H9 (cell line): ENCODE measurements around the gene HSPG2. TPM values are rescaled to one million over a fixed set of nuclear protein-coding genes. Genes with fewer than 3 reads are reported as not detected.
A peak's percentile ranks its signal among the peaks of the same experiment; 100 is the strongest.

Source experiments
- DNase-seq: peaks from one replicate; pipeline ENCODE4 v3.0.0-alpha.2; 2017
- H2AFZ ChIP-seq: one replicate; pipeline ENCODE4 v1.6.1; 2013; ENCODE audit warnings: mild to moderate bottlenecking, low read length, control low read depth, moderate library complexity
- H2AK5ac ChIP-seq: 2 replicates; pipeline ENCODE4 v1.6.1; 2013; ENCODE audit warnings: low read length, control low read depth, mixed read lengths; ENCODE audit not compliant: insufficient read length
- H2BK120ac ChIP-seq: one replicate; pipeline ENCODE4 v1.6.1; 2013; ENCODE audit warnings: low read depth, mild to moderate bottlenecking, low read length, control low read depth, inconsistent platforms; ENCODE audit not compliant: poor library complexity, severe bottlenecking
- H2BK12ac ChIP-seq: 2 replicates; pipeline ENCODE4 v1.6.1; 2013; ENCODE audit warnings: low read length, control low read depth, mixed read lengths, low read depth; ENCODE audit not compliant: insufficient read length
- H2BK15ac ChIP-seq: 2 replicates; pipeline ENCODE4 v1.6.1; 2013; ENCODE audit warnings: low read depth, low read length, control low read depth
- H2BK20ac ChIP-seq: one replicate; pipeline ENCODE4 v1.6.1; 2013; ENCODE audit warnings: low read depth, mild to moderate bottlenecking, low read length, control low read depth, inconsistent platforms; ENCODE audit not compliant: poor library complexity, severe bottlenecking
- H2BK5ac ChIP-seq: 2 replicates; pipeline ENCODE4 v1.6.1; 2013; ENCODE audit warnings: low read length, control low read depth, mixed read lengths; ENCODE audit not compliant: insufficient read length
- H3K14ac ChIP-seq: 2 replicates; pipeline ENCODE4 v1.6.1; 2013; ENCODE audit warnings: low read length, control low read depth; ENCODE audit not compliant: insufficient read depth
- H3K18ac ChIP-seq: 2 replicates; pipeline ENCODE4 v1.6.1; 2013; ENCODE audit warnings: low read depth, mild to moderate bottlenecking, mixed read lengths, low read length, control low read depth; ENCODE audit not compliant: insufficient read length
- H3K23ac ChIP-seq: 2 replicates; pipeline ENCODE4 v1.6.1; 2013; ENCODE audit warnings: low read length, control low read depth, mixed read lengths, low read depth; ENCODE audit not compliant: insufficient read length
- H3K23me2 ChIP-seq: 2 replicates; pipeline ENCODE4 v1.6.1; 2013; ENCODE audit warnings: low read depth, mild to moderate bottlenecking, mixed read lengths, low read length, control low read depth; ENCODE audit not compliant: insufficient read length, poor library complexity, severe bottlenecking
- H3K27ac ChIP-seq: 2 replicates; pipeline ENCODE4 v1.5.1; 2013; ENCODE audit warnings: low read length, control low read depth, mixed read lengths, low read depth; ENCODE audit not compliant: insufficient read length
- H3K27me3 ChIP-seq: 2 replicates; pipeline ENCODE4 v1.6.1; 2013; ENCODE audit warnings: low read length, control low read depth, inconsistent platforms; ENCODE audit not compliant: insufficient read depth
- H3K4ac ChIP-seq: 2 replicates; pipeline ENCODE4 v1.6.1; 2013; ENCODE audit warnings: low read depth, mild to moderate bottlenecking, control low read depth, inconsistent platforms, low read length, moderate library complexity
- H3K4me1 ChIP-seq: 2 replicates; pipeline ENCODE4 v1.6.1; 2013; ENCODE audit warnings: low read length, control low read depth, inconsistent platforms; ENCODE audit not compliant: insufficient read depth
- H3K4me2 ChIP-seq: 2 replicates; pipeline ENCODE4 v1.6.1; 2013; ENCODE audit warnings: low read length, control low read depth, mixed read lengths; ENCODE audit not compliant: insufficient read length, insufficient read depth
- H3K56ac ChIP-seq: 2 replicates; pipeline ENCODE4 v1.6.1; 2013; ENCODE audit warnings: low read depth, mild to moderate bottlenecking, mixed read lengths, low read length, control low read depth; ENCODE audit not compliant: insufficient read length
- H3K79me1 ChIP-seq: 2 replicates; pipeline ENCODE4 v1.6.1; 2013; ENCODE audit warnings: low read depth, mild to moderate bottlenecking, moderate library complexity, low read length, control low read depth, inconsistent platforms; ENCODE audit not compliant: insufficient read depth, poor library complexity, severe bottlenecking
- H3K79me2 ChIP-seq: 2 replicates; pipeline ENCODE4 v1.6.1; 2013; ENCODE audit warnings: low read length, control low read depth, inconsistent platforms; ENCODE audit not compliant: insufficient read depth
- H3K9ac ChIP-seq: 2 replicates; pipeline ENCODE4 v1.6.1; 2013; ENCODE audit warnings: low read length, control low read depth, mixed read lengths; ENCODE audit not compliant: insufficient read length; ENCODE audit errors: extremely low read depth
- H3K9me3 ChIP-seq: one replicate; pipeline ENCODE4 v1.6.1; 2013; ENCODE audit warnings: low read depth, low read length, inconsistent platforms; ENCODE audit not compliant: control insufficient read depth
- H3T11ph ChIP-seq: one replicate; pipeline ENCODE4 v1.6.1; 2013; ENCODE audit warnings: mild to moderate bottlenecking, low read length, control low read depth, inconsistent platforms
- H4K20me1 ChIP-seq: one replicate; pipeline ENCODE4 v1.6.1; 2013; ENCODE audit not compliant: control insufficient read depth, insufficient read length, insufficient read depth
- H4K5ac ChIP-seq: 2 replicates; pipeline ENCODE4 v1.6.1; 2013; ENCODE audit warnings: low read depth, mild to moderate bottlenecking, mixed read lengths, low read length, control low read depth; ENCODE audit not compliant: insufficient read length
- H4K8ac ChIP-seq: replicated peaks from 2 replicates; pipeline ENCODE4 v1.6.1; 2013; ENCODE audit warnings: low read length, control low read depth, mixed read lengths, low read depth; ENCODE audit not compliant: insufficient read length
- H4K91ac ChIP-seq: 2 replicates; pipeline ENCODE4 v1.6.1; 2013; ENCODE audit warnings: low read depth, mild to moderate bottlenecking, moderate library complexity, mixed read lengths, low read length, control low read depth; ENCODE audit not compliant: insufficient read length
- H3K27ac Mint-ChIP-seq, 3 experiments: 2 replicates in 2 of 3; 3 replicates in 1 of 3; pipeline ENCODE4 v1.8.0; 2020 to 2021; ENCODE audit warnings: mixed read lengths in 3 of 3, mild to moderate bottlenecking in 1 of 3, moderate library complexity in 1 of 3
- H3K27me3 Mint-ChIP-seq: 2 replicates; pipeline ENCODE4 v1.8.0; 2021; ENCODE audit warnings: low read depth, mild to moderate bottlenecking, moderate library complexity, mixed read lengths
- H3K36me3 Mint-ChIP-seq, 3 experiments: 2 replicates in 2 of 3; 3 replicates in 1 of 3; pipeline ENCODE4 v1.8.0; 2020 to 2021; ENCODE audit warnings: low read depth in 3 of 3, mixed read lengths in 3 of 3; ENCODE audit not compliant: insufficient read depth in 1 of 3
- H3K4me1 Mint-ChIP-seq, 2 experiments: 2 replicates each; pipeline ENCODE4 v1.8.0; 2020; ENCODE audit warnings: mixed read lengths in 2 of 2
- H3K4me3 Mint-ChIP-seq, 2 experiments: 2 replicates in 1 of 2; 3 replicates in 1 of 2; pipeline ENCODE4 v1.8.0; 2020 to 2021; ENCODE audit warnings: mild to moderate bottlenecking in 2 of 2, mixed read lengths in 2 of 2, moderate library complexity in 1 of 2
- H3K9me3 Mint-ChIP-seq, 2 experiments: 2 replicates in 1 of 2; 3 replicates in 1 of 2; pipeline ENCODE4 v1.8.0; 2020; ENCODE audit warnings: mild to moderate bottlenecking in 2 of 2, mixed read lengths in 2 of 2, moderate library complexity in 1 of 2
- CTCF ChIP-seq: fragments of 200-600 bp; sonication (generic); conservative IDR thresholded peaks from 3 replicates; pipeline ENCODE4 v1.8.0; 2021; ENCODE audit warnings: antibody characterized with exemption, mild to moderate bottlenecking
- WGBS: extraction: QIAGEN DNeasy Blood & Tissue Kit; methylation state at CpG from one replicate; pipeline ENCODE4 v1.1.7; 2013; ENCODE audit warnings: missing lambda C conversion rate, low lambda C conversion rate, mixed read lengths; ENCODE audit not compliant: insufficient read length; ENCODE audit errors: extremely low coverage; 5-methylcytosine and 5-hydroxymethylcytosine counted together
- total RNA-seq: library from RNA; stranded (reverse); gene quantifications from 2 replicates; pipeline ENCODE4 v1.2.1, GENCODE V29; 2021

HSPG2 gene
- total RNA-seq, 1 experiment from 2014 or later, result 90.0 TPM

GRCh38 chr1:21956720-21957552 is 19.8 kb upstream of the HSPG2 start:
- Histone ChIP-seq H4K20me1 (no peaks in the 10 kb centered on the region), H3K4me1 (peaks cover 4% of the 10 kb centered on the region; the same call in 1 of the 2 replicates), H2AFZ (no peak overlapping the region), H2BK15ac (no peak overlapping the region), H2BK120ac (no peak overlapping the region), H3K79me1 (no peaks in the 10 kb centered on the region), H3K23ac (no peak overlapping the region), H4K5ac (no peak overlapping the region), H2BK5ac (no peak overlapping the region), H2BK20ac (no peak overlapping the region), H2BK12ac (no peak overlapping the region), H4K91ac (no peak overlapping the region), H3K4ac (no peak overlapping the region), H3K14ac (peak overlapping the region; percentile 18; the same call in 1 of the 2 replicates), H3K4me2 (no peak overlapping the region), H2AK5ac (no peak overlapping the region), H3K23me2 (no peaks in the 10 kb centered on the region), H3K79me2 (no peaks in the 10 kb centered on the region), H3K9me3 (no peaks in the 10 kb centered on the region), H4K8ac (no peak overlapping the region), H3K27me3 (no peaks in the 10 kb centered on the region), H3T11ph (no peak overlapping the region), H3K56ac (no peak overlapping the region), H3K27ac (no peak overlapping the region), H3K18ac (no peak overlapping the region), H3K9ac (no peak overlapping the region)
- Mint-ChIP-seq H3K4me1 (peaks cover 28 to 30% of the 10 kb centered on the region in 2 experiments), H3K27ac (peak overlapping the region in 1 of 3 experiments; percentile 34; a peak in 2 of 7 replicates), H3K27me3 (no peaks in the 10 kb centered on the region; the same call in 1 of the 2 replicates), H3K4me3 (no peak overlapping the region), H3K9me3 (no peaks in the 10 kb centered on the region), H3K36me3 (no peaks in the 10 kb centered on the region)
- TF ChIP-seq CTCF, result no peak
- no peak for DNase-seq
- no CpG with 5 or more reads among the region's 18 CpGs for WGBS
